ENCODE results near the gene CDC42SE2. TPM values are rescaled to one million over a fixed set of nuclear protein-coding genes. Genes with fewer than 3 reads are reported as not detected.

CDC42SE2 gene
- total and polyA plus RNA-seq, 2 of the 4 experiments (the other 2 are of a cell fraction), result 12.5 to 19.4 TPM

- Histone ChIP-seq H3K18ac (ENCODE audit: low read depth, low read length) (no peak overlapping the region), H3K79me1 (ENCODE audit: low read depth in 1 of 2, low read length in 2 of 2) (peaks cover 2 to 7% of the 10 kb centered on the region in 2 experiments; a peak in 2 of 4 replicates), H2AFZ (replicated peaks; ENCODE audit: low read length, poor library complexity) (no peak overlapping the region), H4K8ac (ENCODE audit: low read depth in 2 of 2, low read length in 2 of 2) (no peak overlapping the region), H3K23ac (ENCODE audit: low read depth, low read length) (no peak overlapping the region), H2BK15ac (ENCODE audit: low read depth, low read length) (no peak overlapping the region), H3K36me3 (ENCODE audit: control insufficient read depth, insufficient read depth, low read length) (peaks cover 20% of the 10 kb centered on the region), H2BK120ac (ENCODE audit: low read depth, low read length) (no peak overlapping the region), H3K27ac (ENCODE audit: insufficient read depth, low read length) (no peak overlapping the region), H3K9me3 (ENCODE audit: control insufficient read depth, insufficient read depth, low read length) (no peaks in the 10 kb centered on the region), H3K4ac (ENCODE audit: low read depth, low read length) (no peak overlapping the region), H2BK20ac (ENCODE audit: low read depth, low read length) (no peak overlapping the region), H3K9me1 (ENCODE audit: insufficient read depth, low read length) (no peaks in the 10 kb centered on the region), H2AK9ac (replicated peaks; ENCODE audit: low read depth, low read length, poor library complexity) (no peak overlapping the region), H3K9ac (ENCODE audit: low read depth, low read length) (no peak overlapping the region), H3K14ac (replicated peaks; ENCODE audit: low read depth, low read length) (no peak overlapping the region), H4K5ac (ENCODE audit: low read depth, low read length) (no peak overlapping the region), H4K20me1 (ENCODE audit: insufficient read depth, low read length) (no peaks in the 10 kb centered on the region), H3K4me3 (ENCODE audit: insufficient read depth, low read depth, low read length) (no peak overlapping the region), H2AK5ac (ENCODE audit: low read depth, low read length) (no peak overlapping the region), H3K56ac (ENCODE audit: extremely low read depth, insufficient read depth, low read length) (no peak overlapping the region), H3K4me1 (ENCODE audit: control insufficient read depth, insufficient read depth, low read length) (no peaks in the 10 kb centered on the region), H3K4me2 (ENCODE audit: low read depth, low read length) (no peak overlapping the region), H4K91ac (ENCODE audit: insufficient read depth, low read depth, low read length) (no peak overlapping the region), H3K27me3 (ENCODE audit: control insufficient read depth, insufficient read depth, low read length) (no peaks in the 10 kb centered on the region), H2BK5ac (ENCODE audit: low read depth, low read length, poor library complexity, severe bottlenecking) (no peak overlapping the region)
- in situ Hi-C loops (cut with MboI; ENCODE audit: low sequenced_read_pairs) (no loop called here), intact Hi-C loops (cut with micrococcal nuclease) (no loop called here), dilution Hi-C loops (cut with HindIII; ENCODE audit: low sequenced_read_pairs, unreplicated experiment) (no loop called here)
- TF ChIP-seq USF2 (IDR thresholded peaks at IDR 0.05; ENCODE audit: low read depth, low read length) (no peak), RFX5 (IDR thresholded peaks at IDR 0.05; ENCODE audit: low read depth, low read length) (no peak), POLR2A (IDR thresholded peaks at IDR 0.05; ENCODE audit: low read depth, low read length) (no peak), FOS (IDR thresholded peaks at IDR 0.05; ENCODE audit: low read depth, low read length) (no peak), SMC3 (IDR thresholded peaks at IDR 0.05; ENCODE audit: low read depth, low read length) (no peak), ELK1 (IDR thresholded peaks at IDR 0.05; ENCODE audit: borderline replicate concordance, low read depth, low read length) (no peak), BHLHE40 (IDR thresholded peaks at IDR 0.05; ENCODE audit: low read depth, low read length) (no peak), CTCF (conservative IDR thresholded peaks at IDR 0.05; ENCODE audit: low read depth, low read length) (no peak), RCOR1 (IDR thresholded peaks at IDR 0.05; ENCODE audit: insufficient replicate concordance, low read length) (no peak), CEBPB (IDR thresholded peaks at IDR 0.05; ENCODE audit: low read depth, low read length) (no peak), MAZ (IDR thresholded peaks at IDR 0.05; ENCODE audit: borderline replicate concordance, low read depth, low read length) (no peak), MXI1 (IDR thresholded peaks at IDR 0.05; ENCODE audit: borderline replicate concordance, low read depth, low read length) (no peak), MAFK (IDR thresholded peaks at IDR 0.05; ENCODE audit: low read depth, low read length) (no peak), NFE2L2 (IDR thresholded peaks at IDR 0.05; ENCODE audit: low read depth, low read length) (no peak), CHD1 (IDR thresholded peaks at IDR 0.05; ENCODE audit: low read depth, low read length) (no peak), RAD21 (IDR thresholded peaks at IDR 0.05; ENCODE audit: low read length) (no peak)
- DNase-seq, result no peak
- BruUV-seq (replicated peaks), result no TSS peak
- no peak for ATAC-seq (ENCODE audit: low read depth)
- ChIA-PET POLR2A (ENCODE audit: unreplicated experiment) (no interaction called here), CTCF (no interaction called here)
- WGBS, 2 experiments (ENCODE audit: extremely low coverage in 2 of 2, insufficient read length in 1 of 2), result no CpG with 5 or more reads among the region's 3 CpGs
Observed at GRCh38 chr5:131396015-131396414, 132.2 kb downstream of the CDC42SE2 start.
